GM18909 (cell line): ENCODE measurements around the gene ST6GALNAC3.

ENCODE experiments used
- ATAC-seq: cut with Tn5 transposase; IDR thresholded peaks from one replicate; pipeline ENCODE4 v1.9.1; 2021; ENCODE audit warnings: mild to moderate bottlenecking; ENCODE audit not compliant: unreplicated experiment, poor library complexity

ST6GALNAC3 gene

DNA sequence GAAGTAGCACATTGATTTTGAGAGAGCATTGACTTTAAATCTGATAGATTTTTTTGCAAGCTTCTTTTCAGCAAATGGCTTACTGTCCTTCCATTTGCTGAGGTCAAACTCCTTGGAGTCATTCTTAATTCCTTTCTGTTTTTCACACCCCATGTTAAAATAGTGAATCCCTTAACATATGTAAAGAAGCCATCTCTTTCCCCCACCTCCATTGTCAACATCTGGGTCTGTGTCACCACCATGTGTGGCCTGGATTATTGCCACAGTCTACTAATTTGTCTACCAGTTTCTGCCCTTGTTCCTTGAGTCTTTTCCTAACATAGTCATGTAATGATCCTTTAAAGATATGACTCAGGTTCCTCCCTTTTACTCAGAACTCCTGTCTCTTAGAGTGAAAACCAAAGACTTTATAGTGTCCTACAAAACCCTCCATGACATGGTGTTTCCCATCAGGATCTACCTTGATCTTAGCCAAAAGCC, 104.7 kb downstream of the ST6GALNAC3 start:
- ATAC-seq = no peak

DNA sequence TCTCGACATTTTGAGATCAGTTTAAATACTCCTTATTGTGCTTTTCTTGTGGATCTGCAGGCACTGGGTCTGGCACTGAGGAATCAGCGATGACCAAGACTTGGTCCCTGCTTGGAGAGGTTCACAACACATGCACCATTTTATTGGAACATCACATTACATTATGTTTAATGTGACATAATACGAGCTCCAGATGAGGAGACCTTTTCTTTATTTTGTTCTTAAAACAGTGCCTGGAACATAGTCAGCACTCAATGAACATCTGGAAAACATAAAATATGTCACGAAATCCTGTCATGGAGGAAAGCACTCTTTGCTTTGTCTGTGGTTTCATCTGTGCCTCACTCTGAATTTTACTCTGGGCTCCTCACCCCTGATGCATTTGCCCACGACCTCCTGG, 110.7 kb downstream of the ST6GALNAC3 start:
- no peak for ATAC-seq

DNA sequence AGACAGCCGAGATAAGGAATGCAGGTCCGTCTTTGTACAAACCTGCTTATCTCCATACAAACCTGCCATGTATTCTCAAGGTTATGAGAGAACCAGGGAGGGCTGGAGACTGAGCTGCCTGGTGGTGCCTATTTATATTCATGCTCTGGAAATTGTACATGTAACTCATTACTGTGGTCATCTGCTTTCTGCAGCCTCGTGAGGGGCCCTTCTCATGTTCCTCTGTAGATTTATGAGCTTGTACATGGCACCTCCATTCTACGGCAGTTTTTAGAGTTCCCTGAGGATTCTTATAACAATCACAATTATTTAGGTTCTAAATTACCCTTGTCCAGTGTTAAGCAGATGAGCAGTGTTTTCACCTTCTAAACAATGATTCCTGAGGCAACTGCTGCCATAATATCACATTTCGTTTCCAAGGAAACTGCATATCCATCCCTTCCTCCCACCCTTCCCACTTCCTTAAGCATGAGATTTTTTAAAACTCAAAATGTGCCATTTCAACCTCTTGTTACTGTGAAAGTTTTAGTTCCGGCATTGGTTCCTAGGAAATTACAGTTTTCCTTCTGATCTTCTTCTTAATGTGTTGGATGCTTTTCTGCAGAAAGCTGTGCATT, 112.1 kb downstream of the ST6GALNAC3 start:
- ATAC-seq = no peak

GRCh38 chr1:76187436-76187835, 112.9 kb downstream of the ST6GALNAC3 start:
- ATAC-seq = no peak

- ATAC-seq = no peak
Observed at GRCh38 chr1:76189310-76189709, 114.8 kb downstream of the ST6GALNAC3 start.

DNA sequence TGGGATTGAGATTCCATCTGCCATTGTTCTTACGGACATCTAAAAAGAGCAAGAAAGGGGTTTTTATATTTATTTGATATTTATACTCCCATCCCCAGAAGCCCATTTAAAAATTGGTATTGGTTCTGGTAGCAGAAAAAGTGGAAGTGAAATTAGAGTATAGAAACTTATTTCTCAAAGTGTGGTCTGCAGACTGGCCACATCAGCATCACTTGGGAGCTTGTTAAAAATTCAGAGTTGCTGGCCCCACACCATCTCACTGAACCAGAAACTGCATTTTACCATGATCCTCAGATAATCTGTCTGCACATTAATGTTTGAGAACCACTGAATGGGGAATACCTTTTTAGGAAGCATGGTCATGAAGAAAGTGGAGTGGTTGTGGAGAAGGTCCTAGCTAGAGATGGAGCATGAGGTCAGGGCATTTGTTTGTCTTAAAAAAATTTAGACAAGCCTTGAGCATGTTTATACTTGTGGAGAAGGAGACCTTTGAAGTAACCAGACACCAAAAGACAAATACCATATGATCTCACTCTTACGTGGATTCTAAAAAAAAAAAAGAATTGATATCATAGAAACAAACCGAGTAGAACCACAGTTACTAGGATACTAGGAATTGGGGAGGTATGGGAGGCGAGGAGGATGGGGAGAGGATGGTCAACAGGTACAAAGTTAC, 116.3 kb downstream of the ST6GALNAC3 start:
- ATAC-seq = peak; percentile 89

DNA sequence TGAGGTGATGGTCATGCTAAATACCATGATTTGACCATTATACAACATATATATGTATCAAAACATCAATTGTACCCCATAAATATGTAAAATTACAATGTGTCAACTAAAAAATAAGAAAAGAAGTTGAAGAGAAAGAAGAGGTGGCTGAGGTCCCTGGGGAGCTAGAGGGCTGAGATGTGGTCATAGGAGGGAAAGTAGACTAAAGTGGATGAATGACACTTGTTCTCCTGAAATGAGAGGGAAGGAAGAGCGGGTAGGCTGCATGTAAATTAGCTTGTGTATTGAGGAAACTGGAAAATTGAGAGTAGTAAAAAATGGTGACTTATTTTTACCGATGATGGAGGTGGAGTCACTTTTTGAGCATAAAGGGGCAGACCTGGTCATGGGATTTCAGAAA, 117.0 kb downstream of the ST6GALNAC3 start:
- ATAC-seq = no peak

DNA sequence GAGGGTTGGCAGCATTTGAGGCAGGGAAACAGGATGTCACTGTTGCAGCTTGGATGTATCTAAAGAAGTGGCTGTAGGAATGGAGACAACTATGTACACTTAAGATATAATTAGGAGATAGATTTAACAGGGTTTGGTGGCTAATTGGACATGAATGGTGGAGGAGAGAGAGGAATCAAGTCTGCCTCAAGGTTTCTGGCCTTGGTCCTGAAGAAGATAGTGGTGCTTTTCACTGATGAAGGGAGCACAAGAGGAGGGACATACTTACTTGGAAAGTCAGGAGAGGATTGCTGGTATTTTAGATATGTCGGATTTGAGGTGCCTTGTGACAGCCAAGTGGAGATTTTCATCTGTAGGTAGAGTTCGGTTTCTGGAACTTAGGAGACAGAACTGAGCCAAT, 123.9 kb downstream of the ST6GALNAC3 start:
- no peak for ATAC-seq

DNA sequence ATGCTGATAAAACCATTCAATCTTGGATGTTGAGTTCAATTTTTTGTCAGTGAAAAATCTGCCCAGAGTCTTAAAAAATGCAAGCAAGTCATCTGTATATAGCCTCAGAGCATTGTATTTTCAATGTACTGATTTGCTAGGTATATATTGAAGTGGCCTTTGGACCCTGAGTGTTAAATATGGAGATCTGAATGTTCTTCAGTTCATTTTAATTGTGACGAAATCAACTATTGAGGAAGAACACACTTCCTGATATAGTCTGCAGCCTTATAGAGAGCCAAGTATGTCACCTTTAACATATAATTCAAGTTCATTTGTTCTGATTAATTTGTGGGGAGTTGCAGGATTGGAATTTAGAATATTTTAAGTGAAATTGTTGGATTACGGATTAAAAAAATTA, 128.1 kb downstream of the ST6GALNAC3 start:
- no peak for ATAC-seq

DNA sequence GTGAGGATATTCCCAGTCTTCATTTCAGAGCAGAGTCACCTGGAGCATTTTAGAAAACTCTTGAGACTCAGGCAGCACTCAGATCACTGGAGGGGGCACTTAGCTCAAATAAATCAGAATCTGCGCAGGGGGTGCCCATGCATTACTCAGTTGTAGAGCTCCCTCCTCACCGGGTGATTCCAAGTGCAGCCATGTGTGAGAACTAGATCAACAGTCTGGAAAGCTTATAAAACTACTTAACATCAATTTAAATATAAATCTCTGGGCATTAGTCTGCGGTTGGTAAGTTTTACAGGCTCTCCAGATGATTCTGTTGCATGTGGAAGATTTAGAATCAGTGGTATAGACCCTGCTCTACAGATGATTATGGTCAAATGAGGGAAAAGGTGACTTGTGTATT, 128.6 kb downstream of the ST6GALNAC3 start:
- ATAC-seq = no peak

GRCh38 chr1:76209238-76209637, 134.7 kb downstream of the ST6GALNAC3 start:
- no peak for ATAC-seq

DNA sequence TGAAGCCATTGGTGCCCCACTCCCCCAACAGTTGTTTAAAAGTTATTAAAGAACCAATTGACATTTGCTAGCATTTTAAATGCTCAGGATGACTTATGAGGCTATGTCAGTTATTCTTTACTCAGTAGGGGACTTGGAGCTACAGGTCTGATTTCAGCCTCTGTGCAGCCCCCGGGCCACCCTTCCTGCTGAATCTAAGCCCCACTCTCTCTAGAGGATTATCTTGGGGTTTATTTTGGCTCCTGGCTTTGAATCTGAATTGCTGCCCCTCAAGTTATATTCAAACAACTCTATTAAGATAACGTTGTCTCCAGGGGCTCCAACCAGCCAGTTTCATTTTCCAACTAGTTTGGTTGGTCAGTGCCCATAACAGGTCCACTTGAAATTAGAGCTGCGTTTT, 135.1 kb downstream of the ST6GALNAC3 start:
- no peak for ATAC-seq

GRCh38 chr1:76210160-76210559, 135.6 kb downstream of the ST6GALNAC3 start:
- ATAC-seq = no peak

- peak; percentile 30 for ATAC-seq
Observed at GRCh38 chr1:76218888-76219287, 144.3 kb downstream of the ST6GALNAC3 start.

- peak; percentile 65 for ATAC-seq
Observed at GRCh38 chr1:76219366-76219818, 144.8 kb downstream of the ST6GALNAC3 start.

DNA sequence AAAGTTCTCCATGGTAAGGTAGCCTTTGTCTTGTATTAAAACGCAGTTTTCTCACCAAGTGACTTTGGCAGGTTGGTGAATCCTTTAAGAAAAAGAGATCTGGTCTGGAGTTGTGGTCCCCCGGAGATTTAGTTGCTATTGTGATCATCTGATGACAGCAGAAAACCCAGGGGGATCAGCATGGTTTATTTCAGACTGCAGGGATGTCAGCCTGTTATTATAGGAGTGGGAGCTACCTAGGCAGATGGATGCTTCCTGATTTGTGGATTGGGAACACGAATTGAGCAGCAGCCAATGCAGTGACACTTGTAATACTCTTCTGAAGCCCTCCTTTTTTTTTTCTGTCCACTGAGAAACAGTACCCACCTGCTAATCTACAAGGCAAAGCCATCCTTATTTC, 150.2 kb downstream of the ST6GALNAC3 start:
- ATAC-seq = no peak

GRCh38 chr1:76225526-76225925, 151.0 kb downstream of the ST6GALNAC3 start:
- ATAC-seq = no peak

GRCh38 chr1:76227621-76228020, 153.1 kb downstream of the ST6GALNAC3 start:
- no peak for ATAC-seq

GRCh38 chr1:76229279-76230005, 154.9 kb downstream of the ST6GALNAC3 start:
- ATAC-seq = no peak

DNA sequence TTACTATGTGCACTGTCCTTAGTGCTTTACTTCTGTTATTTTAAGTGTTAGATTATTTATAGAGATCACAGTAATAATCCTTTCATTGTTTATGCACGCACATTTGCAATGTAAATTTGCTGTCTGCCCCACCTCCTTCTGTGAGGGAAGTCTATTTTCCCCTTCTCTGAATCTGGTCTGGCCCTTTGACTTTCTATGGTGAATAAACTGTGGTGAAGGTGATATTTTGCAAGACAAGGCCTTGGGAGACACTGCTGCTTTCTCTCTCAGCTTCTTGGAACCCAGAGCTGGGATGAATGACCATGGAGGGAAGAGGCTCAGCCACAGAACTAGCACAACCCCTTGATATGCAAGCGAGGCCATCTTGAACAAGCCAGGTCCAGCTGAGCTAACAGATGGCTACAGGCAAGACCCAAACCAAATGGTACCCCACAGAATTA, 156.3 kb downstream of the ST6GALNAC3 start:
- no peak for ATAC-seq

DNA sequence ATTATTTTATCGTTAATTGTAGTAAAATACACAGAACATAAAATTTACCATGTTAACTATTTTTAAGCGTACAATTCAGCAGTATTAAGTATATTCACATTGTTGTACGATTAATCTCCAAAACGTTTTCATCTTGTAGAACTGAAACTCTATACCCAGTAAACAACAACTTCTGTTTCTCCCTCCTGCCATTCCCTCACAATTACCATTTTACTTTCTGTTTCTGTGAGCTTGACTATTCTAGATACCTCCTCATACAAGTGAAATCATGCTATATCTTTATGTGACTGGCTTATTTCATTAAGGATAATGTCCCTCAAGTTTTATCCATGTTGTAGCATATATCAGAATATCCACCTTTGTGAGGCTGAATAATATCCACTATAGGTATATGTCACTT, 156.8 kb downstream of the ST6GALNAC3 start:
- ATAC-seq = no peak
